CD4-positive, alpha-beta T cell treated with Interleukin-15 for 1 hour (primary cell): ENCODE data around the gene ARHGEF19.
"Not testable (repeated sequence)": the region's sequence is repeated elsewhere in the genome, so short reads cannot be mapped to it uniquely, and the experiment has no call there.

ENCODE experiments used
- DNase-seq: peaks from one replicate; pipeline ENCODE4 v3.0.0-alpha.2; 2020

The ARHGEF19 gene

DNA sequence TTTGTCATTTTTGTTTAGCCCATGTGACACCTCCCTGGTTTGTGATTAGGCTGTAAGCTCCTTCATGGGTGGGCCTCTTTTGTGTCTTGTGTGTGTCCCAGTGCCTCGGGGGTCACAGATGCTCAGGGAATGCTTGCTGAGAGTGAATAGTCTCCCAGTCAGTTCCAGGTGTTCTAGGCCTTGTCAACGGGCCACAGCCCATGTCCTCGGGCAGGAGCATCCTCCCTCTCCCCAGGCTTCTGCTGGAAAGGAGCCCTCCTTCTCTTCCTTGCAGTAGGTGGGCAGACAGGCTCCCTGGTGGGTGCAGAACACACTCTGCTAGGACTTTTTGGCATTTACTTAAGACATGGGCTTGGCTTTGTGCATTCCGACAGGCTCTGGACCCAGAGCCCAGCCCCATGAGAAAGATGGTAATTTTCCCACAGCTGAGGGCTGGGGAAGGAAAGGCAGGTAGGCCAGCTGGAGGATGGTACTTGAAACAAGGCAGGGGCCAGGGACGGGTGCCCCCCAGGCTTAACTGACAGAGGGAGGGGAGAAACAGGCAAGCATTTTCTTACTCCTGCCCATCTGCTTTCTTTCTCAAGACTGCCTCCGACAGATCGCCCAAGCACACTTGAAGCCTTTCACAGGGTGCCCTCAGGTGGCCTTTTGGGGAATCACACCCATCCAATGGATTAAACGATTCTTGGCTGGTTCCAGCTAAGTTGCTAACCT lies 31.6 kb upstream of the ARHGEF19 start:
- DNase-seq = peak; percentile 74

DNA sequence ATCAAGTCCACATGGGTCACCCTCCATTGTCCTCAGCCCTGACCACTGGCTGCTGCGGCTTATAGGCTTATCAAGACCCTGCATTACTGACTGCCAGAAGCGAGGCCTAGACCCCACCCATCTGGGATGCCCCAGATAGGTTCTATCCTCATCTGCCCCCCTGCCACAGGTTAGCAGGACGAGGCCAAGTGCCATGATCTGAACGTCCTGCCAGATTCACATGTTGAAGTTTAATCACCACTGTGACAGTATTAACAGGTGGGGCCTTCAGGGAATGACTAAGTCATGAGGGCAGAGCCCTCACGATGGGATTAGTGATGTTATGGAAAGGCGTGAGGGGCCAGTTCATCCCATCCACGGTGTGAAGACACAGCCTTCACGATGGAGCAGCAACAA lies 30.8 kb upstream of the ARHGEF19 start:
- DNase-seq = no peak

DNA sequence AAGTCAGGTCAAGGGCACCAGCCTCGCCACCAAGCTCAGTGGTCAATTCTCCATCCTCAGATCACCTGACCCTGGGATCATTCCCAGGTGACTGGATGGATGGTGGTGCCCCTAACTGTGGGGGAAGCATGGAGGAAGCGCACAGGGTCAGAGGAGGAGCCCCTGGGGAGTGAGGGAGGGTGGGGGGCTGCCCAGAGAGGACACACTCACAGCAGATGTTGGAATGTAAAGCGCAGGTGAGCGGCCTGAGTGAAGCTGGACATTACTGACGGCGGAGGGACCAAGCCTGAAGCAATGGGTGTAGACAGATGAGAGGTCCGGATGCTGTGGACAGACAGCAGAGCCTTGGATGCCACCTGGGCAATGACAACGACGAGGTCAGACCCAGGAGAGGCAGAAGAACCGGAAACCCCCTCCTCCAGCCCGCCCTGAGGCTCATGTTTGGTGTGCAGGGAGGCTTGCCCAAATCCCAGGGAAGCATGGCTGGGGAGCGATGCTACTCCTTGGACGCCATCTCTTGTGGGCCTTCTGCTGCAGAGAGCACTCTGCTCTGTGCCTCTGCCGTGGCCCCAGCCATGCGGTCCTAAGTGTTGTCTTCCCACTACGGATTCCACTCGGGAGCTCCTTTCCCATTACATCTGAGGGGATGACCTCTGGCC lies 30.2 kb upstream of the ARHGEF19 start:
- no peak for DNase-seq

DNA sequence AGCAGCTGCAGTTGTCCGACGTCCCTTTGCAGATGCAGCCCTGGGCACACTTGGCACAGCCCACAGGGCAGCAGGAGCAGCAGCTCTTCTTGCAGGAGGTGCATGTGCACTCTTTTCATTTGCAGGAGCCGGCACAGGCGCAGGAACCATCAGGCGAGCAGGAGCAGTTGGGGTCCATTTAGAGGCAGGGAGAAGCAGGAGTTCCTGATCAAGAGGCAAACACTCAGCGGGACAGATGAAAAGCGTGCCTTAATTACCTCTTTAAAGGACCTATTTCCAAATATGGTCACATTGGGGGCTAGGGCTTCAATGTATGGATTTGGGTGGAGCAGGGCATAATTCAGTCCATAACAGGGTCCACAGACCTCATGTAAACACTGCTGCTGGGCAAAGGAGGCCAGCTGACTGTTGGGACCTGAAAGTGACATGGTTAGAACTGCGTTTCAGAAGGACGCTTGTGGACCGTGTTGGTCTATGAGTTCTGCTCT lies 28.8 kb upstream of the ARHGEF19 start:
- DNase-seq = no peak

DNA sequence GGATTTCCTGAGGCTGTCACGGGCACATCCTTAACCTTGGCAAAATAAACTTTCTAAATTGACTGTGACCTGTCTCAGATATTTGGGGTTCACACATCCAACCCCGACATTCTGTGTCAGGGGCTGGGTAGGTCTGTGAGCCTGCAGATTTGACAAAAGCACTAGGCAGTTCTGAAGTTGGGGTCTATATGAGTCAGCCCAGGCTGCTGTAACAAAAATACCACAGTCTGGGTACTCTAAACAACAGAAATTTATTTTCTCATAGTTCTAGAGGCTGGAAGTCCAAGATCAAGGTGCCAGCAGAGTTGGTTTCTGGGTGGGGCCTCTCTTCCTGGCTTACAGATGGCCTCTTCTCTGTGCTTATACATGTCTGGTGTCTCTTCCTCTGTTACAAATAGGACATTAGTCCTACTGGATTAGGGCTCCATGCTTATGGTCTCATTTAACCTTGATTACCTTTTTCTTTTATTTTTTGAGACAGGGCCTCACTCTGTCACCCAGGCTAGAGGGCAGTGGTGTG lies 27.6 kb upstream of the ARHGEF19 start:
- DNase-seq = no peak

DNA sequence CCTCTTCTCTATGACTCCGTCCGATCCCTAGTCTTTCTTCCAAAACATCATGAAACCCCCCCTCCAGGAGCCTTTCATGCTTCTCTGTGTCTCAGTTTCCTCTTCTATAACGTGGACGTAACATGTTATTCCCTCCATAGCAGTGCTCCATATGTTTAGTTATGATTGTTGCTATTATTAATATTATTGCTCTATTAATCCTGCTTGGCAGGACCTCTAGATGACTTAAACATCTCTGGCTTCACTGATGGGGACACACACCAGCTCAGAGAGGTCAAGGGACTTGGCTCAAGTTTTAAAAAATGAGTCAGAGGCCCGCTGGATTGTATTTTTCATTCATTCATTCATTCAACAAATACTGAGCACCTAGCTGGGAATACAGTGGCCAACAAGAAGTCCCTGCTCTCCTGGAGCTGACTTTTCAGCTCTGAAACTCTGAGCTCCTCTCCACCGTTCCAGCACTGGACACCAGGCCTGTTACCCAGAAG lies 24.9 kb upstream of the ARHGEF19 start:
- DNase-seq = no peak

DNA sequence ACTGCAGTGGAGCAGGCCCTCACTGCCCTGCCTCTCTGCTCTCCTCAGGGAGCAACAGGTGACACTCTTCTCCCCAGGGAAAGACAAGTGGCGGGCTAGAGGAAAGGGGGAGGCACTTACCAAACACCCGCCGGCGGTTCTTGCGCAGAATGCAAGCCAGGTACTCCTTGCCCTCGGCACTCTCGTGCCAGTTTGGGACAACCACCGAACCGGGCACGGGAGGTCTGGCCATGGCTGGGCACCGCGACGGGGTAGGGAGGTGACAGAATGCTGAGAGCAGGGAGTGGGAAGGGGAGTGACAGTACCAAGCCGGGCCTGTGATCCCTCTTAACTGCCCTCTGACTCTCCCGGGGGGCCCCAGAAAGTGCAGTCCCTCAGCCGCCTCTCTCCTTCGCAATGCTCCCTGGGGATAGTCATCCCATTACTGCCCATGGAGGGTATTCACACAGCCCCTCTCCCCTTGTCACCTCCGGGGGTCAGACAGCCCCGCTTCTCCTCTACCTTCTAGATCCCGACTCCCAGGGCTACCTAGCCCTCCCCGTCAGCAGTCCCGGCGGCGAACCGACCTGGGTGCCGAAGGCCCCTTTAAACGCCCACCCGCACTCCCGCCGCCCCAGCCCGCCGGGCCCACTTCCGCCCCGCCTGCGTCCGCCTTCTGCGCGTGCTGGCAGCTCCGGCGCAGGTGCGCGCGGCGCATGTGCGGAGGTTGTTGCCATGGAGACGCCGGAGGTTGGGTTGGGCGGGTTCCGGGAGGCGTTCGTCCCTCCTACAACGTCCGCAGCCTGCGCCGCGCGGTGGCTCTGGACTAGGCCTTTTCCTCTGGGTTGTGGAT lies 24.3 kb upstream of the ARHGEF19 start, which contains the start of gene CPLANE2:
TSS of gene CPLANE2 (minus strand) at position 673 of the 832 bp plus-strand sequence. CDS start at position 232, 441 bp downstream.
- DNase-seq = peak; percentile 95

DNA sequence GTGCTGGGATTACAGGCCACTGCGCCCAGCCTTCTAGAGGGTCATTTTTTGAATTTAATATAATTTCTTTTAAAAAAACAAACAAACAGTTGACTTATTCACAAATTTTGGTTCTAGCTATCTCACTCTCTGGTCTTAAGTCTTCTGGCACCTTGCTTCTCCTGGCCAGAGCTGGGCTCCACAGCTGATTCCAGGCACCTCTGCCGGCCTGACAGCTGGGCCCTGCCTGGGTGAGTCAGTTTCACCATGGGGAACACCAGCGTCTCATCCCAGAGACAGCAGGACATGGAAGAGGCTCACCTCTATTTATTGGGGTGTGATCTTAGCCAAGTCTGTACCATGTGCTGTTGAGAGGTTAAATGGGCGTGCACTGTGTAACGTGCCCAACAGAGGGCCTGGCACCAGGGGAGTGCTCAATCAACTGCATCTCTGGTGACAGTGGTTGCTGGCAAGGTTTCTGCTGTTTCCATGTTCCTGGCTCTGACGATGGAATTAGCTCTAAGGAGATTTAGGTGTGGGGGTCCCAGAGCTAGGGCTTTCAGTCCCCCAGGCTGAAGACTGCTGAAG lies 23.6 kb upstream of the ARHGEF19 start:
- peak; percentile 65 for DNase-seq

DNA sequence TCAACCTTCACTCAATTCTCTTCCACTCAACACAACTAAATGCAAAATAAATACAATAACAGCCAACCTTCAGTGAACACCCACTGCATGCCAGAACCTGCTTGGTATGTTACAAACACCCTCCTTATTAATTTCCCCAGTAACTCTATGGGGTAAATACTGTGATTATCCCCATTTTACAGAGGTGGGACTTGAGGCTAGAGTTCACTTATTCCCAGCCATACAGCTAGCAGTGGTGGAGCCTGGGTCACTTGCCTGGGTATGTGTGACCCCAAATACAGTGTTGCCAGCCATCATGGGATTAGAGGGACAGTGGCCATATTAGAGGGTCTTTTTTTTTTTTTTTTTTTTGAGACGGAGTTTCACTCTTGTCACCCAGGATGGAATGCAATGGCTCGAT lies 22.9 kb upstream of the ARHGEF19 start:
- DNase-seq = no peak

DNA sequence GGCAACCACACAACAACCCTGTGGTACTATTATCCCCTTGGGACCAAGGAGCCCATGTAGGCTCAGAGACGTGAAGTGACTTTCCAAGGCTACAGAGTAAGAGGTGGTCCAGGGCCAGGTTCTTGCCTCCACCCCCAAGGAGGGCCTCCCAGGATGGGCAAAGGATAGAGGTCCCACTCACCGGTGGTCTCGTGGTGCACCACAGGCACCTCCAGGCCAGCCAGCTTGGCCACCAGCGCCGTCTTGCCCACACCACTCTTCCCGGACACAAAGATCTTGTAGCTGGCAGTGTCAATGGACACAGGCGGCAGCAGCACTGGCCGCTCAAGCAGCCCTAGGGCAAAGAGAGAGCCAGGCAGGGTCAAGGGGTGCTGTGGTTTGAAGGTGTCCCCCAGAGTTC lies 21.0 kb upstream of the ARHGEF19 start:
- no peak for DNase-seq

DNA sequence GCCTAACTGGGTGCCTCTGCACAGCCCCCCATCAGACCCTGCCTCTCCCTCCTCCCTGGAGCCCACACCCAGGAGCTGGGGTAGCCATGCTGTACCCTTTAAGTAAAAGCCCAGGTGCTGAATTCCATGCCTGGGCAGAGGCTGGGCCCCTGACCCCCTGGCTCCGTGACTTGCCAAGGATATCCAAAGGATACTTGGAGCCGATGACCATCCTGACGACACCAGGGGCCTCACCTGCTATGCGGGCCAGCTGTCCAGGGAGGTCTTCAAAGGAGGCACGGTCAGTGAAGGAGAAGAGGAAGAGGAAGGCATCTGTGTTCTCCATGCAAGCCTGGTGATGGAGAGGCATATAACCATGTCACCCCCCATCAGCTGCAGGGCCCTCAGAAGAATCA lies 19.9 kb upstream of the ARHGEF19 start:
- DNase-seq = no peak

DNA sequence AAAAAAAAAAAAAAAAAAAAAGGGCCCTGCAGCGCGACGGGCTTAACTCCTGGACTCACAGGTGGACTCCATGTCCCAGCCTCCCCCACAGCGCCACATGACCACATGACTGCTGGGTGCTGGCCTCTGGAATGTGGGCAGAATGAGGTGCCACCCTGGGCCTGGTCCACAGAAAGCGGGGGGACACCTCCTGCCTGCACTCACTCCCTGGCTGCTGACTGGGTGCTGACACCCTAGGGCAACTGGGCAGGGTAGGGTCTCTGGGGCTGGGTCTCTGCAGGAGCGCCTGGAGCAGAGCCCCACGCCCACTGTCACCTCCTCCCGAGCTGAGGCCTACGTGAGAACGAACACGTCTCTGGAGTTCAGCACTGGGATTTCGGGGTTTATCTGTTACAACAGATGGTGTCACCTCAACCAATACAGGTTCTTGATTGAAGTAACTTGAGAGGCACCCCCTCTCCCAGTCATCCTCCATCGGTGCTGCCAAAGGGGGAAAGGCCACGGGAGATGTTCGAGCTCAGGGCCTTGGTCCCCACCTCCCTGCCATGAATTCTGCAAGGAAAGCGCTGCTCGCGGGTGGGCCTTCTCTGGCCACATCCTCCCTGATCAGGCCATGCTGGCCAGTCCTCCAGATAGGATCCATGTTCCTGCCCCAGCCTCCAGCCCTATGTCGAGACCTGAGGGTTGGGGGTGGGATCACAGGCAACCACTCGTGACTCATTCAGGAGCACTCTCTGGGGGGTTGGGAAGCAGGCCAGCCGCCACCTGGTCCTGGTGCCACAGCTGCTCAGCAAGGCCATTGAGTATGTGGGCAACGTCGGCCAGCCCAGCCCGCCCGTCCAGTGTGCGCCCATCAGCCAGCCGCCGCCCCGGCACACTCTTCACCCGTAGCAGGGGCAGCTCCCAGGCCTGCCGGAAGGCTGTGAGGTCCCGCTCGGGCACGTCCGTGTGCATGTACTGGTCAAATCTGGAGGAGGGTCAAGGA lies 19.2 kb upstream of the ARHGEF19 start:
- no peak for DNase-seq

DNA sequence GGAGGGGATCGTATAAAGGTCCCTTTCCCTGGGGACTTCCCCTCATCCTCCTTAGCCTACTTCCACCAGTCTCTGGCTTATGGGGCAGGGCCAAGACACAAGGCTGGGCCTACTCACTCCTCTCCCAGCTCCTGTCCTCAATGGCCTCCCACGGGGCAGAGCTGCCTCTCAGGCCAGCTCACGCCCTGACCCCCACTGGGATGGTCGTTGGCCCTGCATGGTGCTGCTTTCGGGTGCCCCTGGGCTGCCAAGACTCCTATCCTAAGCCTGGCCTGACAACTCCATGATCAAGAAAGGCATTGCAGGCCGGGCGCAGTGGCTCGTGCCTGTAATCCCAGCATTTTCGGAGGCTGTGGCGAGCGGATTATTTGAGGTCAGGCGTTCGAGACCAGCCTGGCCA lies 18.3 kb upstream of the ARHGEF19 start:
- DNase-seq = no peak

DNA sequence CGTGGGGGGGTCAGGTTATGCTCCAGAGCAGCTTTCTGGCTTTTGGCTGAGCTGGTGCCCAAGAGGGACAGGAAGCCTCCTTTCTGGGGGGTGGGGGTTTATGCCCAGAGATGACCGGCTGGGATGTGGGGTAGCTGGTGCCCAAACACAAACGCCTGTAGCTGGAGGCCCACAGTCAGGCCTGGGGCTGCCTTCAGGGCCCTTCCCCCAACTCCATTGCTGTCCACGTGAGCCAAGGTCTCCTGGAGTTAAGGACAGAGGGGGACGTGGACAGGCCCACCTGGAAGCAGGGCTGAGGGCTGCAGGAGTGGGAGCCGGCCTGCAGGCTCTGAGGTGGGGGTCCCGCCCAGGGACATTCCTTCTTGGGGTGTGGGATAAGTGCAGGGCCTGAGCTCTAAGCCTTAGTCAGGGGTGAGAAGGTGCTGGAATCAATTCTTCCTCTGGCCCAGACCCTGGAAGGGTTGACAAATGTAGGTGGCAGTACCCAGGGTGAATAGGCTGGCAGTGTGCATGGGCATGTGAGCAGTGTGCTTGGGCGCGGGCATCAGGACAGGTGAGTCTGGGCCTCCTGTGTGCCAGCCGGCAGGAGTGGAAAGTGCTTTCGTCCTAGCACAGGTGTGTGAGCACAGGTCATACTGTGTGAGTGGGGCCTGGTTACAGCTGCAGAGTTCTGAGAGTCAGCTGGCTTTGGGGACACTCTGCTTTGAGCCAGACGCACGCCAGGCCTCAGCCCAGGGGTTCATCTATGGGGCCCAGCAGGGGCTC lies 17.7 kb upstream of the ARHGEF19 start:
- DNase-seq = no peak

DNA sequence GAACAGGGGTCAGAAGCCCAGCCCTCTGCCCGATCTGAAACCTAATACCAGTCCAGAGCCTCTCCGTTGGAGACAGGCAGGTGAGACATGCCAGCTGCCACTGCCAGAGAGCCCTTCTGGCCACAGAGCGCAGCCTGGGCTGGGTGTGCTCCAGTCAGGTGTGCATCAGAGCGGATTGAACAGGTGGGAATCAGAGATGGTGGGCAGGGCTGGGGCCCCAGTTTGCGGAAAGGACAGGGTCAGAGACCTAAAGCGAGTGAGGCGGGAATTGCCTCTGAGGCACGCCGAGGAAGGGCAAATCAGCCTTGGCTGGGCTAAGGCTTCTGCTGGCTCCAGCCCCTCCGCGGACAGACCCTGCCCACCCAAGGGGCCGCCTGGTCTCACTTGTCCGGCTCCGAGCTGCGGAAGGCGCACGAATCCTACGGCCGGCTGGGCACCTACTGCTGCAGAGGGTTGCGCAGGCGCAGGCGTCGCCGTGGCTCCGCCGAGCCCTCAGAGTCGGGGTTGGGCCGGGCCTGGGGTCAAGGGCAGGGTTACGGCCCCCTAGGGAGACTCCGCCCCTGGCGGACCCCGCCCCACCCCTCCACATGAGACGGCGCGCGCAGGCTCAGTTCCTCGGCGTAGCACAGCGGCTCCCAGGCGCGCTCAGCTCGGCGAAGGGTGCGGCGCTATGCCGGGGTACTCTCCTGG lies 14.2 kb upstream of the ARHGEF19 start:
- no peak for DNase-seq

DNA sequence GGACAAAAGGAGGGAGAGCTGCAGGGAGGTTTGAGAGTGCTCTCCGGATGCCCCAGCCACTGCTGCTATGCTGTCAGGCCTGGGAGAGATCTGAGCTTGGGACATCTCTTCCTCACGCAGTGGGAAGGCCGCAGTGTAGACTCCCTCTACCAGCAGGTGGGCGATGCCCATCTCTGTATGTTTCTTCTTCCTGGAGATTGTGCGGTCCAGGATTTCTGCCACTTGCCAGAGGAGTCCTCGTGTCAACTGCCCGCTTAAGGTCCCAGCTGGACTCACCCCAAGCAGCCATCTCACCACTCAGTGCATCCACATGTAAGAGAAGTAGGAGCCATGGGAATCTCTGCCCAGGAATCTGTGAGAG lies 13.7 kb upstream of the ARHGEF19 start:
- no peak for DNase-seq

DNA sequence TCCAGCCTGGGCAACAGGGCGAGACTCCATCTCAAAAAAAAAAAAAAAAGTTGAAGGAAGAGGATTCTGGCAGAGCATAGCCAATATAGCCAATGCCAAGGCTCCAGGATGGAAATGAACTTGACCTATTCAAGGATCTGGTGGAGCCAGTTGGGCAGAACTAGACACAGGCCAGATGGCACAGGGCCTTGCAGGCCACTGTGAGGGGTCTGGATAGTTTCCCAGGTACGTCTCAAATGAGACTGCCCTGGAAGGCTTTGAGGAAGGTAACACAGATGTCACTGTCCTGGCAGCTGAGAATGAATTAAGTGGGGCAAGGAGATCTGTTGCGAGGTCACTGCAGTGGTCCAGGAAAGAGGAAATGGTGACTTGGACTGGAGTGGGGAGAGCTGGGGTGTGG lies 12.0 kb upstream of the ARHGEF19 start:
- no peak for DNase-seq

DNA sequence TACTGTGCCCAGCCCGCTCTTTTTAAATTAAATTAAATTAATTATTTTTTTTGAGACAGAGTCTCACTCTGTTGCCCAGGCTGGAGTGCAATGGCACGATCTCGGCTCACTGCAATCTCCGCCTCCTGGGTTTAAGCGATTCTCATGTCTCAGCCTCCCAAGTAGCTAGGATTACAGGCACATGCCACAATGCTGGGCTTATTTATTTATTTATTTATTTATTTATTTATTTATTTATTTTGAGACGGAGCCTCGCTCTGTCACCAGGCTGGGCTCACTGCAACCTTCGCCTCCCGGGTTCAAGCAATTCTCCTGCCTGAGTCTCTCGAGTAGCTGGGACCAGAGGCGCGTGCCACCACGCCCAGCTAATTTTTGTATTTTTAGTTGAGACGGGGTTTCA lies 10.3 kb upstream of the ARHGEF19 start:
- not testable (repeated sequence) for DNase-seq

DNA sequence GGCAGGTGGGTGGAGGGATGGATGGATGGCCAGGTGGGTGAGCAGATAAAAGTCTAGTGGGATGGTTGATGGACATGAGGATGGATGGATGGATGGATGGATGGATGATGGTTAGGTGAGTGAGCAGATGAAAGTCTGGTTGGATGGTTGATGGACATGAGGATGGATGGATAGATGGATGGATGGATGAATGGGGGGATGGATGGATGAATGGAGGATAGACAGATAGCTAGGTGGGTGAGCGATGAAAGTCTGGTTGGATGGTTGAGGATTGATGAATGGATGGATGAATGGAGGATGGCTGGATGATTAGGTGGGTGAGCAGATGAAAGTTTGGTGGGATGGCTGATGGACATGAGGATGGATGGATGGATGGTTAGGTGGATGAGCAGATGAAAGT lies 9.0 kb upstream of the ARHGEF19 start:
- no peak for DNase-seq

DNA sequence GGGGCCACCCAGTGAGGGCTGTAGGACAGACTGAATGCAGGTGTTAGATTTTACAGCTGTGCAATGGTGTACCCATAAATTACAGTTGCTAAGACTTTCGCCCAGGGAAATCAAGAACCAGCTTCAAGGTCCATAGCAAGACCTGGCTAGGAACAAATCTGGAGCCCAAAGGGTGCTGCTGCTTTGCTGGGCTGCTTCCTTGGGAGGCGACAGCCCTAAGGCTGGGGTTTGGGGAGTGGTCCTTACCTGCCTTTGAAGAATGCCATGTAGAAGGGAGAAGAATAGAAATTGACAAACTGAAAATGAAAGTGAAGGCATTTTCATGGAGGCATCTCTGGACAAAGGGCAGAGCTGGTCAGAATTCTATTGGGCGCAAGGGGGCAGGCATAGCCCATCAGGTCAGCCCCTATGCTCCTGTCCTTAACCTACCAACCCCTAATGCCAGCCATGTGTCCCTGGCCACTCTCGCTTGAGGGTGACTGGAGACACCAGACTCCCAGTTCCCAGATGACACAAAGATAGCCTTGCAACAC lies 7.6 kb upstream of the ARHGEF19 start:
- no peak for DNase-seq
